GM12872 (cell line): Measurements from ENCODE around the gene THSD7A.

Experiments used
- CTCF ChIP-seq: IDR thresholded peaks from 3 replicates; pipeline ENCODE4 v1.5.1; 2011; ENCODE audit warnings: low read depth, mild to moderate bottlenecking, low read length, moderate library complexity; ENCODE audit not compliant: insufficient read depth

THSD7A gene

GRCh38 chr7:11491811-11492210 lies 340.2 kb downstream of the THSD7A start:
- TF ChIP-seq CTCF, result no peak

GRCh38 chr7:11489280-11489679 lies 342.7 kb downstream of the THSD7A start:
- no peak for TF ChIP-seq CTCF

GRCh38 chr7:11486271-11486670 lies 345.7 kb downstream of the THSD7A start:
- TF ChIP-seq CTCF, result no peak

- no peak for TF ChIP-seq CTCF
Measured at GRCh38 chr7:11485636-11486035, 346.4 kb downstream of the THSD7A start.

- no peak for TF ChIP-seq CTCF
Measured at GRCh38 chr7:11480143-11480542, 351.9 kb downstream of the THSD7A start.

GRCh38 chr7:11478882-11479281 lies 353.1 kb downstream of the THSD7A start:
- TF ChIP-seq CTCF, result no peak

GRCh38 chr7:11478426-11478825 lies 353.6 kb downstream of the THSD7A start:
- TF ChIP-seq CTCF, result no peak

GRCh38 chr7:11474902-11475585 lies 357.0 kb downstream of the THSD7A start:
- TF ChIP-seq CTCF, result no peak
